ENCODE data around the gene NSF.
"Not testable (repeated sequence)": the region's sequence is repeated elsewhere in the genome, so short reads cannot be mapped to it uniquely, and the experiment has no call there.

Gene NSF

DNA sequence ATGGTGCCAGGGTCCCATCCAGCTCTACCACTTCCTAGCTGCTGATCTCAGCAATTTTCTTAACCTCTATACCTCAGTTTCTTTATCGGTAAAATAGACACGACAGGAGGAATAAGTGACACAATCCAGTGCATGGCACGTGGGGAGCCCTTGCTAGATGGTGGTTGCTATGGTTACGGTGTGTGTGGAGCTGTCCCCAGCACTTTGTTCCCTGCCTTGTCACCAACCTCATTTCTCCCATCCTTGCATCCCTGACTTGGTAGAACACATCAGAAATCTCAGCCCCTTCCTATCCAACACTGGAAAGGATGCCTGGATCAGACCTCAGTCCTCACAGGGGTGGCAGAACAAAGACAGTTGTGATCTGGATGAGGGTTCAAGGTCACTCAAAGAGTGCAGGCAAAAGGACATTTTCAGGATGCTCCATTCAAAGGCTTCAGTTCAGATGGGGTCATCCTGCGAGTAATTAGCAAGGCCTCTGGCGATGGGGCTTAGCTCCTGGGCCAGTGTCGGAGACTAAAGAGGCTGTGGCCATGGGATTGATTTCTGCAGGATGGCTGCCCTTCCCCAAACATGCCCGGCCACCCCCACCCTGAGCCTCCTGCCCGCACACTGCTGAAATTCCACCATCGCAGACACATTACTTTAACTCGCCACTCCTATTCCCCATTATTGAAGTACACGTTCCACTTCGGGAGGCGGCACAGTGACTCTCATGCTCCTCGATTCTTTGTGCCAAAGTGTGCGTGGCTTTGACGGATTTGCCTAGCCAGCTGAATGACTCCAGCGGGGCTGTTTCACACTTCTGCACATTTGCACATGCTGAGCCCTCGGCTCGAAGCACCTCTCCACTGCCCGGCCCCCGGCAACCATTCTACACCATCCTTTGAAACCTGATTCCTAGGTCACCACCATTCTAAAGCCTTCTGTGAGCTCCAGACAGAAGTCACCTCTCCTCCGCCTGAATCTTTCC, 187.8 kb downstream of the NSF start:
- DNase-seq: no peak

DNA sequence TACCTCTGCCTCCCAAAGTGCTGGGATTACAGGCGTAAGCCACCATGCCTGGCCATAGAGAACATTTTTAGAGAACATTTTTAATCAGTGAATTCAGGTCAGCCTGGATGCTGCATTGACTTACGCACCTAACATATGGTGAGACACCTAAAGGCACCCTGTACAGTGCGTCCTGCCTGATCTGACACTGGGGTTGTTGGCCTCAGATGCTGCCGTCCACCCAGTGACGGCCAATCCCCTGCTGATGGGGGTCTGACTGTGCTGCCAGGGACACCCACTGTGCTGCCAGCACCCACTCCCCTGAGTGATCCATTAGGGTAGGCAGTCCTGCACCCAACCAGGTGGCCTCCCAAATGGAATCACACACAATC, 189.5 kb downstream of the NSF start:
- no peak for DNase-seq

DNA sequence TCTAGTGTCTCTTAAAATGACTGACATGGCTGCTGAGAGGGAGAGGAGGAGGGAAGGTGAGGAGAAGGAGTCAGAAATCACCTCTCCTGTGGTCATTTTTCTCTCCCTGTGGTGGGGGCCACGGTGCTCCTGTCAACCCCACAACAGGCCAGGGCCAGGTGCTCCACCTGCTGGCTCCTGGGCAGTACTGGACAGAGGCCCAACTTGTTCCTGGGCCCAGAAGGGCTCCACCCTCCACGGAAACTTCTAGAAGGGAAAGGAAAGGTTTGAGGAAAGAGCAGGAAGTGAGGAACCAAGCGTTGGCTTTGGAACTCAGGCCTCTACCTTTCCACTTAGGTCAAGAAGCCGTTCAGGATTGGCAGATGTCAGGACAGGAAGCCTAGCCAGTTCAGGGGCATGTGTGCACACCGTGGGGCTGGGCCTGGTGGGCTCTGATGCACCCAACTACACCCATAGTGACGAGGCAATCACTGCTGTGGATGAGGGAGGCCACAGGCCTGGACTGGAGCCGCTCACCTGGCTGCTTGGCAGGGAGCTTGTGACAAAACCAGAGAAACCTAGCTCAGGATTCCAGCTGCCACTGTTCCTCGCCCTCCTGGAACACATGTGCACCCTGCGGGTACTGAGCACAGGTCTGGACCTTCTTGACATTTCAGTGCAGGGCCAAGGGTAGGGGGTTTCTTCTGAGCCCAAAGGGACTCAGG, 191.9 kb downstream of the NSF start:
- DNase-seq: no peak

GRCh38 chr17:46783031-46783593, 192.6 kb downstream of the NSF start:
- DNase-seq: no peak

- DNase-seq: no peak
Observed at GRCh38 chr17:46785696-46786095, 195.2 kb downstream of the NSF start.

GRCh38 chr17:46787478-46787877, 197.0 kb downstream of the NSF start:
- DNase-seq: no peak

DNA sequence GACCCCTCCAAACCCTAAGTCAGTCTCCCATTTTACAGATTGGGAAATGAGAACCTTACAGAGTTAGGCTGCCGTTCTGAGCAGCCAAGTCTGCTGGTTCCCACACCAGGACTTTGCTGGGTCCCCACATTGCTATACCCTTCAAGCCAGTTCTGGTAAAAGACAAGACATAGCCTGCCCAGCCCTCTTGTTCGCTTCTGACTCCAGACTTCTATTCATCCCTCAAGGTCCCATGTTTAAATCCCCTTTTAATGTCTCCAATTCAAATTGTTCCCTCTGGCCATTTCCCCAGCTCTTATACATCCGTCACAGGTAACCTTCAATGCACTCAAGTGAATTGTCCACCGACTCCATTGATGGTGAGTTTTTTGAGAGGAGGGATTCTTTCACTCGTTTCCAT, 197.8 kb downstream of the NSF start:
- DNase-seq: no peak

- no peak for DNase-seq
Observed at GRCh38 chr17:46788796-46789195, 198.3 kb downstream of the NSF start.

DNA sequence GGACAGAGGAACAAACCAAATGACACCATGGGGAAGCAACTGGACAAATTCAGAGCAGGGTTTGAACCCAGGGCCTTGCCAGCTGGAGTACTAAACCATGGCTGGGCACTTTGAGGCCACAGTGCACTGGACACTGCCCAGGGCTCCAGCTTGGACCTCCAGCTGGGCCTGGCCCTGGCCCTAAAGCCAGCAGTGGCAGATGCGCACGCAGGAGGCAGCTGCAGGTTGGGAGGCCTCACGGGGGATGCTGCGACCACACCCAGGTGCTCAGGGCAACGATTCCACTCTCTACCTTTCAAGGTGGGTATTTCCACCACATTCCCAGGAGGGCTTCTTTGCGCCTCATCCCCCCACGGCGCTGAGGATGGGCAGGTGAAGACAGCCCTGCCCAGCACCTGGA, 199.1 kb downstream of the NSF start:
- no peak for DNase-seq

- DNase-seq: no peak
Observed at GRCh38 chr17:46790216-46790615, 199.7 kb downstream of the NSF start.

GRCh38 chr17:46791531-46791930, 201.1 kb downstream of the NSF start:
- no peak for DNase-seq

GRCh38 chr17:46792071-46792470, 201.6 kb downstream of the NSF start:
- no peak for DNase-seq

GRCh38 chr17:46793023-46793422, 202.6 kb downstream of the NSF start:
- DNase-seq: not testable (repeated sequence)

- no peak for DNase-seq
Observed at GRCh38 chr17:46793541-46793940, 203.1 kb downstream of the NSF start.

DNA sequence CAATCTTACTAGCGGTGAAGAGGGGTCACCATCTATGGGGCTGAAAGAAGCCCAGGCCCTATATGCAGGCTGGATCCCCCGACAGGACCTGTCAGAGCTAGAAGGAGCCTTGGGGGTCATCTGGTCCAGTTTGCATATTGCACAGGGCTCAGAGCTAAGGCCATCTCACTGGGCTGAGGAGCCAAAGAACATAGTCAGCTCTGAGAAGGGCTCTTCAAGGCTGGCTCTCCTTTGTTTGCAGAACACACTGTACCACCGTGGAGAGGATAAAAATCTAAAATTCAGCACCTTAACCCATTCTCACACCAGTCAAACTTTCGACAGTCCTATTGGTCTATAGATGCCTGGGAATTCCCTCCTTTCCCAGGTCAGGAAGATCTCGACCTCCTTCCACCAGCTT, 203.8 kb downstream of the NSF start:
- DNase-seq: no peak

GRCh38 chr17:46795379-46795952, 205.0 kb downstream of the NSF start:
- DNase-seq: peak; percentile 32

- no peak for DNase-seq
Observed at GRCh38 chr17:46796084-46796483, 205.6 kb downstream of the NSF start.

GRCh38 chr17:46796524-46796923, 206.1 kb downstream of the NSF start:
- DNase-seq: no peak

DNA sequence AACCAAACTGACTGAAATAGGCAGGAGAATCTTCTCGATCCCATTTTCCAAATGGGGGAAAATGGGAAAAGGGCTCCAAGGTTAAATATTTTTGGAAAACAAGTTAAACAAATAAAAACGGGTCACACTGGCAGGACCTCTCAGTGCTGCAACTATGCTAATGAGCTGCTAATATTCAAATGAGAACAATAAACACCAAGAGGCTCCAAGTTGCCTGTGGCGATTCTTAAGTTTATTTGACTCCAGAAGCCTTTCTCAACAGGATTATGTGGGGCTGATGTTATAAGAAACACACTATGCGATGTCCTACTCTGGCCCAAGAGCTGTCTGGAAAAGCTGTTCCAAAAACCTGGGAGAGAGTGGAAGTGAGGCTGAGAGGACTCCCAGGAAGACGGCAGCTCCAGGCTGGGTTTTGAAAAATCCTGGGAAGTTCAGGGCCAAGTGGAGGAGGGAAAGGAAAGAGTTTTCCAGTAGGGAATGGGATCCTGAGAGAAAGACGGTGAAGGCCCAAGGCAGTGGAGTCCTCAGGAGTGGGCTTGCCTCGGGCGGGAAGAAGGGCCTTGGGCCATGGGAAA, 206.6 kb downstream of the NSF start:
- no peak for DNase-seq

GRCh38 chr17:46800573-46800972, 210.1 kb downstream of the NSF start:
- no peak for DNase-seq

DNA sequence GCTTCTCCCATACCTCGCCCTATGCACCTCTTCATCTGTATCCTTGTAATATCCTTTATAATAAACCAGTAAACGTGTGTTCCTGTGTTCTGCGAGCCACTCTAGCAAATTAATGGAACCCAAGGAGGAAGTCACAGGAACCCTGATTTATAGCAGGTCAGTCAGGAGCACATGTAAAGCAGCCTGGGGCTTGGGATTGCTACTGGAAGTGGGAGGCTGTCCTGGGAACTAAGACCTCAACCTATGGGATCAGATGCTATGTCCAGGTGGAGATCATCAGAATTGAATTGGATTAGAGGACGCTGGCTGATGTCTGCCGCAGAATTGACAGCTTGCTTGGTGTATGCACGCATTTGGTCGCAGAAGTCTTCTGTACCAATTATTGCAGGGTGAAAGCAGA, 212.3 kb downstream of the NSF start:
- no peak for DNase-seq

DNA sequence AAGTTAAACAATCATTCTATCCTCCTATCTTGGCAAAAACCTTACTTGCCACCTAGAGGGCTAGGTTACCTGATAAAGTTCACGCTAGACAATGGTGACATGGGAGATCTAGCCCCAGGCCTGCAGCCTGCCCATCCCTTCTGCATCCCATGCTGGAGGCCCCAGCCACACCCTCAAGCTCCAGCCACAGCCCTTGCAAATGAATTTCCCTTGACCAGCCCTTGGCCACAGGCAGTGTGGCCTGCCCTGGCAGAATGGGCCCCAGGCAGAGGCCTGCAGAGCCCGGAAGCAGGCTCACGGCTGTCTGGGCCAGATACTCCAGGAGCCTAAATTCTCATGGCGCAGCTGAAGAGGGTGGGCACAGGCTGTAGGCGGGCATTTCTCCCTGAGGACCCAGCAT, 213.1 kb downstream of the NSF start:
- DNase-seq: no peak

DNA sequence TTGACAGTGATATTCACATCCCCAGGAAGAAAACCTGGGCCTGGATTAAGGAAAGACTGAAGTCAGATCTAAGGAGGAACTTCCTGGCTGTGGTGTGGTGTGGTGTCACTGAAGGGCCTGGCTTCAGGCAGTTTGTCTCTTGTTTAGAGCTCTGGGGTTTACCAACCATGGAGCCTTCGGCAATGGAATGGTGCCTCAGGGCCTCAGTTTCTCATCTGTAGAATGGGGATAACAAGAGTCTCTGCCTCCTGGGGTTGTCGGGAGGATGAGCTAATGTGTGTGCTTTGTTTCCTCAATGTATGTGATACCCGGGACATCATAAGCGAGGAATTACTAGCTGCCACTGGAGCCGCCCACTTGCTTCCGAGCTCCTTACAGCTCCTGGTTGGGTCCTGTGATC, 215.3 kb downstream of the NSF start:
- no peak for DNase-seq
